Measurements from ENCODE around the gene FAAP20.

Gene FAAP20

DNA sequence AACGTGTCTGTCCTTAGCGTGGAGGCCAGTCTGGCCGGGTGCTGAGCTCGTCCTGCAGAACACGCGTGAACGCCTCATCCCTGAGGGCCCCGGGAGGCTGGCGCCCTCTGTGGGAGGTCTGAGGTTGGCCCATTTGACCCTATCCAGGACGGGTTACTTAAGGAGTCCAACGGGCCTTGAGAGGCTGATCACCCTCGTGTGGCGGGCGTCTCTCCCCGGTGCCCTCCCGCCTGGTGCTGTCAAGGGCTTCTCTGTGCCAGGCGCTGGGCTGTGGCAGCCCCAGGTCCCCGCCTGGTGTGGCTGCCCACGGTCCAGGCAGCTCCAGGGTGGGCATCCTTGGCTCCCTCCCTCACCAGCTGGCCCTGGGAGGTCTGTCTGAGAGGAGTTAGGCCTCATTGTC lies 43.2 kb upstream of the FAAP20 start:
- no peak overlapping the region for H3K4me2 ChIP-seq (ENCODE audit: insufficient read depth, low read length, poor library complexity, severe bottlenecking)
- H3K4me1 ChIP-seq (ENCODE audit: control insufficient read depth in 2 of 2, insufficient read depth in 1 of 2, low read depth in 1 of 2, low read length in 2 of 2), result peaks cover 16 to 21% of the 10 kb centered on the region in 2 donors
- no CpG with 5 or more reads among the region's 19 CpGs for WGBS, 2 donors (ENCODE audit: extremely low coverage in 2 of 2, insufficient read length in 2 of 2, insufficient replicate concordance in 1 of 2)

DNA sequence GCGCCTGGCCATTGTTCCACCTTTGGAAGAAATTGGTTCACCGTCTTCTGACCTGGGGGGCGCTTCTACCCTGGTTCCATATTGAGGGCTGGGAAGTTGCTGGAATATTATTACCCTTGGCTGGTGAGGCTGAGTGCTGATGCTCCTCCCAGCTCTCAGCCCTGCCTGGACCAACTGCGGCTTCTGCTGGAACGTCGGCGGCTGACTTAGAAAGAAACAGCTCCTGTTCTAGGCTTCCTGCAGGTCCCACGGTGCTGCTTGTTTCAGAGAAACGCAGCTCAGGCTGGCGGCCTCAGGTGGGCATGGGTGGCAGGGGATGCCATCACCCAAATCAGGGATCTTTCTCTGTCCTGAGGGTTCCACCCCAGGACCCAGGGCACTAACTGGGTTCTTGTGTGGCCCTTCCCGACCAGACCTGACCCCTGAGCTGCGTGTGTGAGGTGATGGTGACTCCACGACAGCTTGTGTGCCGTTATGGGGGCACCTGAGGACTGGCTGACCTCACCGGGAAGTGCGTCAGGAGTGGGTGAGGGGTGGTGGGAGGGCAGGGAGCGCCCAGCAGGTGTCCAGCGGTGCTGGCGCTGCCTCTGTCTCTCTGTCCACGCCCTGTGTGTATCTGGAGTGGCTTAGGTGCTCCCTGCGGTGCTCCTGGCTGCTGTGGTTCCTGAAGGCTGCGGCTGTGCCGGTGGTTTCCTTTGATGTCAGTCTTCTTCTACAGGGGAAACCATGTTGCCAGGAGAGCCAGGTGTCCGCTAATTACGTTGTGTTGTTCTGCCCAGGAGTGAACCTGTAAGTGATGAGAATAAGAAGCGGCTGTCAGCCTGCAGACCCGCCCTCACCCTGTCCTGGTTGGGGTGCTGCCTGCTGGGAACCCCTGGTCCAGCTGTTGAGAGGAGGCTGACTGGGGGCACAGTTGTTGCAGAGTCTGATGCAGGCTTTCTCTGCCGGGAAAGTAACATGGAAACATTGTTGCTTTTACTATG lies 42.4 kb upstream of the FAAP20 start:
- no peak overlapping the region for H2AK5ac ChIP-seq (ENCODE audit: low read depth, low read length)
- H4K91ac ChIP-seq (ENCODE audit: low read depth, low read length, poor library complexity), result peak overlapping the region; percentile 72
- peak overlapping the region; percentile 84 for H2BK12ac ChIP-seq (ENCODE audit: low read length)
- H3K79me1 ChIP-seq (ENCODE audit: low read depth, low read length), result peaks cover 43% of the 10 kb centered on the region
- H2AFZ ChIP-seq (ENCODE audit: low read length), result no peak overlapping the region
- H3K4ac ChIP-seq (ENCODE audit: low read length), result no peak overlapping the region
- H3K14ac ChIP-seq (ENCODE audit: low read length), result peak overlapping the region; percentile 44
- peaks cover 23 to 28% of the 10 kb centered on the region in 2 donors for H3K4me1 ChIP-seq (ENCODE audit: control insufficient read depth in 2 of 2, insufficient read depth in 1 of 2, low read depth in 1 of 2, low read length in 2 of 2)
- H3K36me3 ChIP-seq (replicated peaks in 1 of 2; ENCODE audit: control insufficient read depth in 2 of 2, insufficient read depth in 2 of 2, low read length in 2 of 2), result peaks cover 4 to 72% of the 10 kb centered on the region in 2 donors
- no peaks in the 10 kb centered on the region for H3K27me3 ChIP-seq (ENCODE audit: control insufficient read depth in 3 of 3, insufficient read depth in 3 of 3, low read depth in 1 of 3, low read length in 3 of 3)
- no peak overlapping the region for H2BK15ac ChIP-seq (ENCODE audit: low read length)
- peak overlapping the region; percentile 94 for H3K23ac ChIP-seq (ENCODE audit: low read depth, low read length, poor library complexity)
- H3K4me2 ChIP-seq (ENCODE audit: insufficient read depth, low read length, poor library complexity, severe bottlenecking), result no peak overlapping the region
- H3K27ac ChIP-seq (replicated peaks; ENCODE audit: low read length), result no peak overlapping the region
- H3K9ac ChIP-seq (ENCODE audit: low read depth, low read length, poor library complexity), result peak overlapping the region; percentile 16
- H3K18ac ChIP-seq (ENCODE audit: low read length), result peak overlapping the region; percentile 81
- peak overlapping the region; percentile 50 for H2BK120ac ChIP-seq (ENCODE audit: low read depth, low read length)
- no peak for DNase-seq (ENCODE audit: low spot score)
- WGBS, 2 donors (ENCODE audit: extremely low coverage in 2 of 2, insufficient read length in 2 of 2, insufficient replicate concordance in 1 of 2), result no CpG with 5 or more reads among the region's 28 CpGs
- peak overlapping the region; percentile 82 for H2BK5ac ChIP-seq (ENCODE audit: low read length)
- H3K9me3 ChIP-seq (replicated peaks in 1 of 2; ENCODE audit: control insufficient read depth in 2 of 2, insufficient read depth in 1 of 2, low read depth in 1 of 2, low read length in 2 of 2), result peaks cover 0 to 3% of the 10 kb centered on the region in 2 donors
- no peak overlapping the region for H3K4me3 ChIP-seq (ENCODE audit: low read length in 2 of 2)
- no peak overlapping the region for H4K8ac ChIP-seq (ENCODE audit: low read depth, low read length)

More for the DNA sequence above, 43.2 kb upstream of the FAAP20 start:
- Histone ChIP-seq H3K18ac (ENCODE audit: low read length) (peak overlapping the region; percentile 87), H3K36me3 (replicated peaks in 1 of 2; ENCODE audit: control insufficient read depth in 2 of 2, insufficient read depth in 2 of 2, low read length in 2 of 2) (peaks cover 5 to 70% of the 10 kb centered on the region in 2 donors), H4K8ac (ENCODE audit: low read depth, low read length) (no peak overlapping the region), H3K79me1 (ENCODE audit: low read depth, low read length) (peaks cover 41% of the 10 kb centered on the region), H3K4me3 (ENCODE audit: low read length in 2 of 2) (no peak overlapping the region), H3K27ac (replicated peaks; ENCODE audit: low read length) (no peak overlapping the region), H2BK5ac (ENCODE audit: low read length) (peak overlapping the region; percentile 82), H3K9ac (ENCODE audit: low read depth, low read length, poor library complexity) (peak overlapping the region; percentile 40), H3K27me3 (ENCODE audit: control insufficient read depth in 3 of 3, insufficient read depth in 3 of 3, low read depth in 1 of 3, low read length in 3 of 3) (no peaks in the 10 kb centered on the region), H2AK5ac (ENCODE audit: low read depth, low read length) (peak overlapping the region; percentile 36), H3K23ac (ENCODE audit: low read depth, low read length, poor library complexity) (peak overlapping the region; percentile 90), H2AFZ (ENCODE audit: low read length) (no peak overlapping the region), H3K9me3 (replicated peaks in 1 of 2; ENCODE audit: control insufficient read depth in 2 of 2, insufficient read depth in 1 of 2, low read depth in 1 of 2, low read length in 2 of 2) (peaks cover 0 to 4% of the 10 kb centered on the region in 2 donors), H3K14ac (ENCODE audit: low read length) (peak overlapping the region; percentile 4), H2BK12ac (ENCODE audit: low read length) (no peak overlapping the region), H4K91ac (ENCODE audit: low read depth, low read length, poor library complexity) (no peak overlapping the region), H3K4ac (ENCODE audit: low read length) (no peak overlapping the region), H2BK15ac (ENCODE audit: low read length) (no peak overlapping the region), H2BK120ac (ENCODE audit: low read depth, low read length) (no peak overlapping the region)
- DNase-seq (ENCODE audit: low spot score), result no peak

DNA sequence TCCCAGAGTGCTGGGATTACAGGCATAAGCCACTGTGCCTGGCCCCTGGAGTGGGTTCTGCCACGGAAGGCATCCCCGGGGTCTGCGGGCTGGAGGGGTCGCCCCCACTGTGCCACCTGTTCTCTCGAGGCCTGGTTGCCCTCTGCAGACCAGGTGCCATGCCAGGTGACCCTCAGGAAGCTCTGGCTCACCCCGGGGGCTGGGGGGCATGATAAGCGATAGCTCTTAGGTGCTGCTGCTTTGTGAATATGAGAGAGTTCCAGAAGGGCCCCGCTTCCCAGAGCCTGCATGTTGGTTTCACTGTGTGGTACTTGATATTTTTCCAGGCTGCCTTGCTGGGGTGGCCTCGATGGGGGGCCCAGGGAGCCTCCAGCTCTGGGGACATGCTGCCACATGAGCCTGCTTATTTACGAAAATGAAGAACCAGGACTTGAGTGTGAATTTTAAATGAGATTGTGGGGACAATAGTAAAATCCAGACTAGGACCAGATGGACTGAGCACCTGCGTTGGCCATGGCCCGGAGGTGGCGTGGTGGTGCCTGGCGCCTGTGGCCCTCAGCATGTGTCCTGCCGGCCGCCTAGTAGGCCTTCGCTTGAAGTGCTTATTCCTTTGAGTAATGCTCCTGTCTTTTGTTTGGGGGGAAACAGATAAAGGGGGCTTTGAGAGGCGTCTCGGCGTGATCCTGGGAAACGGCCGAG lies 40.9 kb upstream of the FAAP20 start:
- DNase-seq (ENCODE audit: low spot score), result no peak
- H3K27me3 ChIP-seq (ENCODE audit: control insufficient read depth in 3 of 3, insufficient read depth in 3 of 3, low read depth in 1 of 3, low read length in 3 of 3), result no peaks in the 10 kb centered on the region
- no CpG with 5 or more reads among the region's 22 CpGs for WGBS, 2 donors (ENCODE audit: extremely low coverage in 2 of 2, insufficient read length in 2 of 2, insufficient replicate concordance in 1 of 2)
- H3K9me3 ChIP-seq (replicated peaks in 1 of 2; ENCODE audit: control insufficient read depth in 2 of 2, insufficient read depth in 1 of 2, low read depth in 1 of 2, low read length in 2 of 2), result no peaks in the 10 kb centered on the region
- H3K18ac ChIP-seq (ENCODE audit: low read length), result no peak overlapping the region
- peaks cover 35 to 36% of the 10 kb centered on the region in 2 donors for H3K4me1 ChIP-seq (ENCODE audit: control insufficient read depth in 2 of 2, insufficient read depth in 1 of 2, low read depth in 1 of 2, low read length in 2 of 2)
- no peak overlapping the region for H2BK12ac ChIP-seq (ENCODE audit: low read length)
- H3K4me2 ChIP-seq (ENCODE audit: insufficient read depth, low read length, poor library complexity, severe bottlenecking), result no peak overlapping the region
- H2AK5ac ChIP-seq (ENCODE audit: low read depth, low read length), result no peak overlapping the region
- peaks cover 0 to 61% of the 10 kb centered on the region in 2 donors for H3K36me3 ChIP-seq (replicated peaks in 1 of 2; ENCODE audit: control insufficient read depth in 2 of 2, insufficient read depth in 2 of 2, low read length in 2 of 2)
- no peak overlapping the region for H3K14ac ChIP-seq (ENCODE audit: low read length)
- H4K91ac ChIP-seq (ENCODE audit: low read depth, low read length, poor library complexity), result no peak overlapping the region
- H3K23ac ChIP-seq (ENCODE audit: low read depth, low read length, poor library complexity), result no peak overlapping the region
- no peak overlapping the region for H3K4me3 ChIP-seq (ENCODE audit: low read length in 2 of 2)
- H2BK15ac ChIP-seq (ENCODE audit: low read length), result no peak overlapping the region
- H3K79me1 ChIP-seq (ENCODE audit: low read depth, low read length), result peaks cover 44% of the 10 kb centered on the region
- no peak overlapping the region for H2AFZ ChIP-seq (ENCODE audit: low read length)
- no peak overlapping the region for H2BK120ac ChIP-seq (ENCODE audit: low read depth, low read length)
- no peak overlapping the region for H3K27ac ChIP-seq (replicated peaks; ENCODE audit: low read length)
- no peak overlapping the region for H2BK5ac ChIP-seq (ENCODE audit: low read length)
- no peak overlapping the region for H4K8ac ChIP-seq (ENCODE audit: low read depth, low read length)
- no peak overlapping the region for H3K9ac ChIP-seq (ENCODE audit: low read depth, low read length, poor library complexity)
- H3K4ac ChIP-seq (ENCODE audit: low read length), result no peak overlapping the region

DNA sequence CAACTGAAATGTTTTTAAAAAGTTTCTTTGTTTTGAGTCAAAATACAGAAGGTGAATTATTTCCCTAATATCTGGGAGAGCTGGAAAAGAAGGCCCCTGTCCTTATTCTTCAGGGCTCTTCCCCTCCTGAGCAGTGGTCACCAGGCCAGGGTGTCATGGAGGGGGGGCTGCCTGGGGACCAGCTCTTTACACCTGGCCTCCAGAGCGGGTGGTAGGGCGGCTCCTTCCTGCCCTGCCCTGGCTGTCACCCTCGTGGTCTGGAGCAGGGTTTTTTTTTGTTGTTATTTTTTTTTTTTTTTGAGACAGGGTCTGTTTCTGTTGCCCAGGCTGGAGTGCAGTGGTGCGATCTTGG lies 40.2 kb upstream of the FAAP20 start:
- Histone ChIP-seq H2BK120ac (ENCODE audit: low read depth, low read length) (no peak overlapping the region), H3K27ac (replicated peaks; ENCODE audit: low read length) (no peak overlapping the region), H3K4me2 (ENCODE audit: insufficient read depth, low read length, poor library complexity, severe bottlenecking) (peak overlapping the region; percentile 14), H3K79me1 (ENCODE audit: low read depth, low read length) (peaks cover 44% of the 10 kb centered on the region), H3K14ac (ENCODE audit: low read length) (no peak overlapping the region), H3K27me3 (ENCODE audit: control insufficient read depth in 3 of 3, insufficient read depth in 3 of 3, low read depth in 1 of 3, low read length in 3 of 3) (no peaks in the 10 kb centered on the region), H3K4me3 (ENCODE audit: low read length in 2 of 2) (no peak overlapping the region), H4K91ac (ENCODE audit: low read depth, low read length, poor library complexity) (no peak overlapping the region), H3K9ac (ENCODE audit: low read depth, low read length, poor library complexity) (no peak overlapping the region), H2BK15ac (ENCODE audit: low read length) (no peak overlapping the region), H3K4ac (ENCODE audit: low read length) (no peak overlapping the region), H2BK12ac (ENCODE audit: low read length) (no peak overlapping the region), H2AK5ac (ENCODE audit: low read depth, low read length) (no peak overlapping the region), H3K4me1 (ENCODE audit: control insufficient read depth in 2 of 2, insufficient read depth in 1 of 2, low read depth in 1 of 2, low read length in 2 of 2) (peaks cover 36 to 39% of the 10 kb centered on the region in 2 donors), H4K8ac (ENCODE audit: low read depth, low read length) (no peak overlapping the region), H3K18ac (ENCODE audit: low read length) (no peak overlapping the region), H3K9me3 (replicated peaks in 1 of 2; ENCODE audit: control insufficient read depth in 2 of 2, insufficient read depth in 1 of 2, low read depth in 1 of 2, low read length in 2 of 2) (no peaks in the 10 kb centered on the region), H3K36me3 (replicated peaks in 1 of 2; ENCODE audit: control insufficient read depth in 2 of 2, insufficient read depth in 2 of 2, low read length in 2 of 2) (peaks cover 0 to 58% of the 10 kb centered on the region in 2 donors), H2AFZ (ENCODE audit: low read length) (no peak overlapping the region), H2BK5ac (ENCODE audit: low read length) (no peak overlapping the region), H3K23ac (ENCODE audit: low read depth, low read length, poor library complexity) (no peak overlapping the region)
- no peak for DNase-seq (ENCODE audit: low spot score)
- WGBS, 2 donors (ENCODE audit: extremely low coverage in 2 of 2, insufficient read length in 2 of 2, insufficient replicate concordance in 1 of 2), result no CpG with 5 or more reads among the region's 4 CpGs
